GM23338 (cell line): Measurements from ENCODE around the gene USP28. TPM values are rescaled to one million over a fixed set of nuclear protein-coding genes. Genes with fewer than 3 reads are reported as not detected.
A peak's percentile ranks its signal among the peaks of the same experiment; 100 is the strongest.

Experiments
- ATAC-seq: fragments of 200-7000 bp; cut with Tn5 transposase; 3 replicates; pipeline ENCODE4 v1.9.1; 2020
- DNase-seq: peaks from one replicate; pipeline ENCODE4 v3.0.0-alpha.2; 2015; ENCODE audit warnings: low spot score
- H2AFZ ChIP-seq: fragments of 200-600 bp; sonication (generic); 2 replicates; pipeline ENCODE4 v1.8.0; 2016; ENCODE audit warnings: antibody characterized with exemption, mild to moderate bottlenecking, moderate library complexity
- H3F3A ChIP-seq: fragments of 200-600 bp; sonication (generic); replicated peaks from 2 replicates; pipeline ENCODE4 v1.8.0; 2017; ENCODE audit warnings: antibody characterized with exemption, mixed run types, low read depth
- H3K27ac ChIP-seq: fragments of 200-600 bp; sonication (generic); 2 replicates; pipeline ENCODE4 v1.6.1; 2016; ENCODE audit warnings: low read depth
- H3K27me3 ChIP-seq: fragments of 200-600 bp; sonication (generic); 2 replicates; pipeline ENCODE4 v1.8.0; 2016; ENCODE audit warnings: mild to moderate bottlenecking, mixed run types, moderate library complexity; ENCODE audit not compliant: insufficient read depth
- H3K36me3 ChIP-seq: fragments of 200-600 bp; sonication (generic); 2 replicates; pipeline ENCODE4 v1.8.0; 2016; ENCODE audit warnings: mild to moderate bottlenecking; ENCODE audit not compliant: insufficient read depth
- H3K4me1 ChIP-seq: fragments of 200-600 bp; sonication (generic); 2 replicates; pipeline ENCODE4 v1.8.0; 2016; ENCODE audit warnings: mild to moderate bottlenecking, moderate library complexity; ENCODE audit not compliant: insufficient read depth
- H3K4me2 ChIP-seq: fragments of 200-600 bp; sonication (generic); 2 replicates; pipeline ENCODE4 v1.7.1; 2017; ENCODE audit warnings: mixed run types
- H3K4me3 ChIP-seq: fragments of 200-600 bp; sonication (generic); 2 replicates; pipeline ENCODE4 v1.6.1; 2016; ENCODE audit warnings: mixed run types
- H3K79me2 ChIP-seq: fragments of 200-600 bp; sonication (generic); replicated peaks from 2 replicates; pipeline ENCODE4 v1.8.0; 2017; ENCODE audit warnings: mild to moderate bottlenecking; ENCODE audit not compliant: insufficient read depth
- H3K9me2 ChIP-seq: fragments of 200-600 bp; sonication (generic); 2 replicates; pipeline ENCODE4 v1.8.0; 2017; ENCODE audit not compliant: insufficient read depth
- H4K20me1 ChIP-seq: fragments of 200-600 bp; sonication (generic); replicated peaks from 2 replicates; pipeline ENCODE4 v1.8.0; 2017; ENCODE audit warnings: mild to moderate bottlenecking; ENCODE audit not compliant: insufficient read depth
- H3K27ac Mint-ChIP-seq: 2 replicates; pipeline ENCODE4 v1.8.0; 2020; ENCODE audit warnings: inconsistent platforms, mild to moderate bottlenecking, moderate library complexity, mixed read lengths
- H3K27me3 Mint-ChIP-seq: 3 replicates; pipeline ENCODE4 v1.8.0; 2022; ENCODE audit warnings: low read depth, mild to moderate bottlenecking, moderate library complexity, mixed read lengths, inconsistent platforms; ENCODE audit not compliant: insufficient read depth, poor library complexity
- H3K36me3 Mint-ChIP-seq: 3 replicates; pipeline ENCODE4 v1.8.0; 2021; ENCODE audit warnings: low read depth, mild to moderate bottlenecking, inconsistent platforms, moderate library complexity, mixed read lengths
- H3K4me1 Mint-ChIP-seq: 3 replicates; pipeline ENCODE4 v1.8.0; 2020; ENCODE audit warnings: mild to moderate bottlenecking, inconsistent platforms, mixed read lengths
- H3K4me3 Mint-ChIP-seq: 3 replicates; pipeline ENCODE4 v1.8.0; 2021; ENCODE audit warnings: moderate library complexity, mild to moderate bottlenecking, inconsistent platforms, mixed read lengths
- H3K9me3 Mint-ChIP-seq: 3 replicates; pipeline ENCODE4 v1.8.0; 2020; ENCODE audit warnings: moderate library complexity, mild to moderate bottlenecking, inconsistent platforms, mixed read lengths
- CREB1 ChIP-seq: fragments of 250-450 bp; sonication (Bioruptor Pico); IDR thresholded peaks from 2 replicates; pipeline ENCODE4 v1.5.0; 2020; ENCODE audit warnings: low read depth, mild to moderate bottlenecking, moderate library complexity
- EZH2 ChIP-seq: fragments of 200-600 bp; sonication (generic); IDR thresholded peaks from one replicate; pipeline ENCODE4 v1.8.0; 2017; ENCODE audit warnings: antibody characterized with exemption, mild to moderate bottlenecking, low read depth; ENCODE audit not compliant: unreplicated experiment
- EZH2phosphoT487 ChIP-seq: fragments of 200-600 bp; sonication (generic); IDR thresholded peaks from one replicate; pipeline ENCODE4 v1.8.1; 2018; ENCODE audit warnings: antibody characterized with exemption; ENCODE audit not compliant: unreplicated experiment
- JUNB ChIP-seq: IDR thresholded peaks from one replicate; pipeline ENCODE4 v1.6.1; 2016; ENCODE audit warnings: antibody characterized with exemption; ENCODE audit not compliant: unreplicated experiment
- NANOG ChIP-seq: IDR thresholded peaks from 2 replicates; pipeline ENCODE4 v1.6.1; 2016; ENCODE audit warnings: antibody characterized with exemption, borderline replicate concordance
- POLR2AphosphoS5 ChIP-seq: IDR thresholded peaks from 2 replicates; pipeline ENCODE4 v1.6.1; 2016; ENCODE audit warnings: antibody characterized with exemption, low read depth
- REST ChIP-seq: IDR thresholded peaks from one replicate; pipeline ENCODE4 v1.6.1; 2018; ENCODE audit warnings: antibody characterized with exemption; ENCODE audit not compliant: unreplicated experiment
- STAT1 ChIP-seq: IDR thresholded peaks from one replicate; pipeline ENCODE4 v1.6.1; 2016; ENCODE audit warnings: antibody characterized with exemption; ENCODE audit not compliant: unreplicated experiment
- ZNF114 ChIP-seq: fragments of 250-450 bp; sonication (Bioruptor Pico); IDR thresholded peaks from 2 replicates; pipeline ENCODE4 v1.5.0; 2020; ENCODE audit warnings: mild to moderate bottlenecking, moderate library complexity
- ZNF331 ChIP-seq: fragments of 250-450 bp; sonication (Bioruptor Pico); IDR thresholded peaks from 2 replicates; pipeline ENCODE4 v1.5.0; 2020; ENCODE audit warnings: low read depth, mild to moderate bottlenecking, moderate library complexity
- ZNF462 ChIP-seq: fragments of 250-450 bp; sonication (Bioruptor Pico); IDR thresholded peaks from 2 replicates; pipeline ENCODE4 v1.5.0; 2020; ENCODE audit warnings: mild to moderate bottlenecking, moderate library complexity
- polyA plus RNA-seq: library from polyadenylated mRNA; unstranded; fragments of >200 nt; fragmentation: Nextera tagmentation; extraction: Ambion mirVana; gene quantifications from 2 replicates; pipeline ENCODE4 v1.2.1, GENCODE V29; 2016
- total RNA-seq: library from RNA; depleted of rRNA; stranded (reverse); fragments of >200 nt; shearing (Covaris generic); gene quantifications from 2 replicates; pipeline ENCODE4 v1.2.3, GENCODE V29; 2014
- TF ChIP-seq, protein P1 (sequence below): IDR thresholded peaks from 2 replicates; pipeline ENCODE4 v1.6.1; 2016; ENCODE audit warnings: antibody characterized with exemption
- TF ChIP-seq, protein P2 (sequence below), 2 experiments: fragments of 200-600 bp in 1 of 2; sonication (generic) in 1 of 2; conservative IDR thresholded peaks; 2 replicates each; pipeline versions ENCODE4 v1.5.1 to v1.6.1; 2016 to 2017; ENCODE audit warnings: antibody characterized with exemption in 2 of 2, low read depth in 2 of 2, mild to moderate bottlenecking in 2 of 2, moderate library complexity in 1 of 2

Gene USP28
- total and polyA plus RNA-seq, 2 experiments from 2014 or later, result 73.9 to 171 TPM

DNA sequence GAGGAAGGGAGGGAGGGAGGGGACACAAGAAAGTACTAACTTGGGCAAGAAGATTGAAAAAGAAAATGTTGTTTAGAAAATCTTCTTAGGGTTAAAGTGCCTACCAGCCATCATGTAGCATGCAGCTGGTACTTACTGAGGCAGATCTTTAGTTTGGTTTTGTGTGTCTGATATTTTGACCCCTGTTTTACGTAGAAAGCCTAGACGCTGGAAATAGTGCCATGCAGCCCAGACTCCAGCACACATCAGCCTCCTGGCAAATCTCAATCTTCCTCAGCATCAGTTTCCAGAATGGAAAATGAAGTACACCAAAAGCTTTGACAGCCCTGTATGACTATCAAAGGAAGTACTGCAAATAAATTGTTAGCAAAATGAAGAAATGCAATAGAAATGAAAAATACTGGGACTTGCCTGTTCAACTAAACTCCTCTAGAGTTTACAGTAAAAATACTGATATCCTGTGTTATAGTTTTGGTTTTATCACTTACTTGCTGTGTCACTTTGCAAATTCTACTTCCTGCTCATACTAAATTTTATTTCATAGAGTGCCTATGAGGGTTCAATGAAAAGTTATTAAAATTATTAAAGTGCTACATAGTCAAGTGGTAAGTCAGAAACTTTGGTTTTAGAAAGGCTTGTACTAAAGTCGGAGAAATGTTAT is 7.4 kb downstream of the USP28 start:
- Mint-ChIP-seq H3K9me3 (no peaks in the 10 kb centered on the region), H3K27ac (peak overlapping the region; percentile 86), H3K4me1 (peaks cover 41% of the 10 kb centered on the region), H3K27me3 (peaks cover 2% of the 10 kb centered on the region), H3K36me3 (peaks cover 84% of the 10 kb centered on the region), H3K4me3 (no peak overlapping the region)
- Histone ChIP-seq H3K4me3 (no peak overlapping the region), H3K27ac (peak overlapping the region; percentile 42; the same call in 1 of the 2 replicates), H3K27me3 (no peaks in the 10 kb centered on the region), H3K36me3 (peaks cover 23% of the 10 kb centered on the region), H4K20me1 (peaks cover 74% of the 10 kb centered on the region), H3K4me2 (no peak overlapping the region), H3F3A (0 out of 2 replicates have a peak, but pooled peaks cover 6% of the 10 kb centered on the region), H3K9me2 (no peaks in the 10 kb centered on the region), H3K79me2 (peaks cover 100% of the 10 kb centered on the region), H3K4me1 (peaks cover 61% of the 10 kb centered on the region), H2AFZ (no peak overlapping the region)
- DNase-seq (no peak), ATAC-seq (no peak)
- TF ChIP-seq EZH2phosphoT487 (no peak), ZNF462 (CRISPR knock-in tag) (no peak), STAT1 (no peak), POLR2AphosphoS5 (no peak), ZNF331 (CRISPR knock-in tag) (no peak), REST (no peak), NANOG (no peak), EZH2 (no peak), JUNB (no peak), CREB1 (CRISPR knock-in tag) (no peak), ZNF114 (no peak)
- TF ChIP-seq, protein P1, sequence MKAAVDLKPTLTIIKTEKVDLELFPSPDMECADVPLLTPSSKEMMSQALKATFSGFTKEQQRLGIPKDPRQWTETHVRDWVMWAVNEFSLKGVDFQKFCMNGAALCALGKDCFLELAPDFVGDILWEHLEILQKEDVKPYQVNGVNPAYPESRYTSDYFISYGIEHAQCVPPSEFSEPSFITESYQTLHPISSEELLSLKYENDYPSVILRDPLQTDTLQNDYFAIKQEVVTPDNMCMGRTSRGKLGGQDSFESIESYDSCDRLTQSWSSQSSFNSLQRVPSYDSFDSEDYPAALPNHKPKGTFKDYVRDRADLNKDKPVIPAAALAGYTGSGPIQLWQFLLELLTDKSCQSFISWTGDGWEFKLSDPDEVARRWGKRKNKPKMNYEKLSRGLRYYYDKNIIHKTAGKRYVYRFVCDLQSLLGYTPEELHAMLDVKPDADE, result no peak
- TF ChIP-seq, protein P2, sequence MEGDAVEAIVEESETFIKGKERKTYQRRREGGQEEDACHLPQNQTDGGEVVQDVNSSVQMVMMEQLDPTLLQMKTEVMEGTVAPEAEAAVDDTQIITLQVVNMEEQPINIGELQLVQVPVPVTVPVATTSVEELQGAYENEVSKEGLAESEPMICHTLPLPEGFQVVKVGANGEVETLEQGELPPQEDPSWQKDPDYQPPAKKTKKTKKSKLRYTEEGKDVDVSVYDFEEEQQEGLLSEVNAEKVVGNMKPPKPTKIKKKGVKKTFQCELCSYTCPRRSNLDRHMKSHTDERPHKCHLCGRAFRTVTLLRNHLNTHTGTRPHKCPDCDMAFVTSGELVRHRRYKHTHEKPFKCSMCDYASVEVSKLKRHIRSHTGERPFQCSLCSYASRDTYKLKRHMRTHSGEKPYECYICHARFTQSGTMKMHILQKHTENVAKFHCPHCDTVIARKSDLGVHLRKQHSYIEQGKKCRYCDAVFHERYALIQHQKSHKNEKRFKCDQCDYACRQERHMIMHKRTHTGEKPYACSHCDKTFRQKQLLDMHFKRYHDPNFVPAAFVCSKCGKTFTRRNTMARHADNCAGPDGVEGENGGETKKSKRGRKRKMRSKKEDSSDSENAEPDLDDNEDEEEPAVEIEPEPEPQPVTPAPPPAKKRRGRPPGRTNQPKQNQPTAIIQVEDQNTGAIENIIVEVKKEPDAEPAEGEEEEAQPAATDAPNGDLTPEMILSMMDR (conservative IDR thresholded peaks at IDR 0.05; ENCODE audit: low read depth in 2 of 2), result no peak
